Skin of body (tissue), 2 donors: ENCODE measurements around the gene MIS12. TPM values are rescaled to one million over a fixed set of nuclear protein-coding genes. Genes with fewer than 3 reads are reported as not detected.

Source experiments
- DNase-seq: peaks from one replicate; lab custom pipeline; 2025; lab: John Stamatoyannopoulos, UW
- total RNA-seq: library from RNA; depleted of rRNA; stranded (reverse); fragments of >200 nt; gene quantifications from one replicate; pipeline ENCODE4 v1.2.3, GENCODE V29; 2014

MIS12 gene
- total RNA-seq, 1 donor from 2014 or later, result 14.0 TPM

DNA sequence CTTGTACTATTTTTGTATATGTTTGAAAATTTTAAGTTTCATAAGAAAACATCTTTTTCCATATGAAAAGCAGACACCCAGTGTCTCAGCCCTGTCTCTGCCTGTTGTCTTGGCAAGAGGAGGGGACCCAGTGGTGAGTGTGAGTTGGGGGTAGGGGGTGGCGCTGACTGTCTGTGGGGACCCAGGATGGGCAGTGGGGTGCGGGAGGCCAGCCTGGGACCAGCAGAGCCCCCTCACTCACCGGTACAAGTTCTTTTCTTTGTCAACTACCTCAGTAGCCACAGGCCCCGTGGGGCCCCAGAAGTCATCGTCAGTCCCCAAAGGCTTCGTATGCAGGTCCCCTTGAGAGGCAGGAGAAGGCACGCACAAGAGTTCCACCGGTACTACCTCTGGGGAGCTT, 46.2 kb downstream of the MIS12 start:
- no peak for DNase-seq

DNA sequence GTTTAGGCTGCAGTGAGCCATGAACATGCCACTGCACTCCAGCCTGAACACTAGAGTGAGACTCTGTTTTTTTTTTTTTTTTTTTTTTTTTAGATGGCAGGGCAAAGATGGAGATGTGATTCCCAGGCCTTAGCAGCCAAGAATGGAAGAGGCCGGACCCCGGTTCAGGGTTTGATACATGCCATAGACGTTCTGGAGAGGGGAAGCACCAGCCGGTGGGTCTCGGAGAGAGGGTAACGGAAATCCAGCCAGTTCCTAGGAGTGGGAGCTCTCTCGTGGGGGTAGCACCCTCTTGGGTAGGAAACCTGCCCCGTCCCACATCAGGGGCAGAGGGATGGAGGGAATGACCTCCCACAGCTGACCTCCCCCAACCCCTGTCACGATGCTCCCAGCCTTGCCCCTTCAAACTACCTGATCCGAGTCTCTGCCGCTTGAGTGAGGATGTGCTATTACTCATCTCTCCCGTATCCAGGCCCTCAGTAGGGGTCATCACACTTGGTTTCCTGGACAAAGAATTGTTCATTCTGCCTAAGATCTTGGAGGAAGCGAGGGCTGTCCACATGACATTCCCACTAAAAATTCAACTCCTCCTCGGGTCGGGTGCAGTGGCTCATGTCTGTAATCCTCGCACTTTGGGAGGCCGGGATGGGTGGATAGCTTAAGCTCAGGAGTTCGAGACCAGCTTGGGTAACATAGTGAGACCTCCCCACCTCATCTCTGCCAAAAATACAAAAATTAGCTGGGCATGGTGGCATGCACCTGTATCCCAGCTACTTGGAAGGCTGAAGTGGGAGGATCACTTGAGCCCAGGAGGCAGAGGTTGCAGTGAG, 47.3 kb downstream of the MIS12 start:
- no peak for DNase-seq

DNA sequence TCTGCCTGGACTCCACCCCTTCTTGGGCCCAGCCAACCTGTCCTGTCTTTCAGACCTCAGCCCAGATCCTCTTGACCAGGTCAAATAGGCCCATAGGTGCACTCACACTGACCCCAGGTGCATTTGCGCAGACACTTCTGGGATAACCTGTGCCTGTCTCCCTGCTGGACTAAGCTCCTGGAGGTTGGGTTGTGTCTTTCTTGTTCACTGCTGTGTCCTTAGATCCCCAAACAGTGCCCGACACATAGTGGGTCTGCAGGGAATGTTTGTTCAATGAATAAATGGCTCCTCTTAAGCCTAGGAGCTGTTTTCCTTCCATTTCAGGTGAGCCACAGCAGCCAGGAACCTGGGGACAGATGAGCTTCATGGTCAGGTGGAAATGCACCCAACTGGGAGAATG, 49.1 kb downstream of the MIS12 start:
- DNase-seq, result no peak

DNA sequence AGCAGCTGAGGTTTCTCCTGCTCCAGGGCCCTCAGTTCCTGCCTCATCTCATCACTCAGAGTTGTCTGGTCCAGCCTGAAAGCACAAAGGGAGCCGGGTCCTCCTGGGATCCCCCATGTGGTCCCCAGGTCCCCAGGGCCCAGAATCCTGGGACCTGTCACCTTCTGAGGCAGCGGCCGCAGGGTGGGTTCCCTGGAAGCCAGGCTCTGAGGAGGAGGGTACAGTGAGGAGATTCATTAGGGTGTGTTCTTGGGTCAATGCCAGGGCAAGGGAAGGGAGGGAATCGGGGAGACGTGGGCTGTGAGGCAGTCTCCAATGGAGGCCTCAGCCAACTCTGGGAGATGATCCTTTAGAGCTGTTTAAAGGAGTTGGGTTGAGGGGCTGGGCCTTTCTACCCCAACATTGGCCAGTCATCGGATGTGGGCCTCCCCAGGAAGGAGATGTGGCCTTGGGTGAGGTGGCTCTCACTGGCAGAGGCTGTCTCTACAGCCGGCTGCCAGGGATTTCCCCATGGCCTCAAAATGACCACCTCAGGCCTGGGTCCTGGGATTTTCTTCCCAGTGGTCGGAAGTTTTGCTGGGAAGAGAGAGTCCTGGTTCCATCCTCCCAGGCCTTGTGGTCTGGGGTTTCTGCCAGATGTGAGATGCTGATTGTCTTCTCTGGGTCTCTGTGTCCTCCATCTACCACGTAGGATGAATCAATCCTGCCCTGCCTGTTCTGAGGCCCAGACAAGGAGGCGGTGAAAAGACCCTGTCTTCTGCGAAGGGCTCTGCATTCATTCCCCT, 50.7 kb downstream of the MIS12 start:
- no peak for DNase-seq

DNA sequence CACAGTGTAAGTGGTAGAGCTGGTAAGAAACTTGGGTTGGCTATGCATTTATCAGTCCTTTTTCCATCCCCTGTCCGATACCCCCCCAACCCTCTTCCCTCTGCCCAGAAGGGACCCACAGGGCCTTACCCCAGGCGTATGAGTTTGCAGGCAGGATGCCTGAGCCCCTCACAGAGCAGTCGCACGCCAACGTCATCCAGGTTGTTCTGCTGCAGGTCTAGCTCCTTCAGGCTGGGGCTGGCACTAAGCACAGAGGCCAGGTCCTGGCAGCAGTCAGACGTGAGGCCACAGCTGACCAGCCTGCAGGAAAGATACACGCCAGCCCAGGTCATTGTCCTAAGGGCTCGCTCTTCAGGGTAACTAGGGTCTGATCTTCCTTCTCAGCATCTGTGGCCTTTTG, 52.9 kb downstream of the MIS12 start:
- DNase-seq, result no peak

DNA sequence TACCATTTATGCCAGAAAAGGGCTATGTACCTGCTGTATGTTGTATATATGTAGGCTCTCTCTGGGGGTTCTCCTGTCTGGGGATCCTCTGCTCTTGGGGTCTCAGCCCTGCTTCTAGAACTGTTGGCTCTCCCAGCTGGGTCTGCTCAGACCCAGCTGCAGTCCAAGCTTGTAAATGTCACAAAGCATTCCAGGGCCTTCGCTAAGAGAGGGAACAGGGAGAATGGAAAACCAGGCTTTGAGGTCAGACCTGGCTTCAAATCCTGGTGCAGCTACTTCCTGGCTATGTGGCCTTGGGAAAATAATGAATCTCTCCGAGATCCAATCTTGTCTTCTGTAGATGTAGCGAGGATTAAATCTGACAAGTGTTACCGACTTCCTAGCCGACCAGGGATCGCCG, 54.0 kb downstream of the MIS12 start:
- DNase-seq, result no peak

Other genes starting within 250 kb of the MIS12 start
- 29.5 TPM for gene RABEP1, start 204.3 kb upstream of the MIS12 start, total RNA-seq
- gene NUP88, start 66.9 kb upstream of the MIS12 start, total RNA-seq, result 56.1 TPM
- 43.8 TPM for gene RPAIN, start 66.4 kb upstream of the MIS12 start, total RNA-seq
- 82.8 TPM for gene C1QBP, start 47.4 kb upstream of the MIS12 start, total RNA-seq
- 8.7 TPM for gene DHX33, start 17.6 kb upstream of the MIS12 start, total RNA-seq
- 24.2 TPM for gene DERL2, start 388 bp upstream of the MIS12 start, total RNA-seq
- 25.6 TPM for gene NLRP1, start 97.9 kb downstream of the MIS12 start, total RNA-seq